GM21737 (cell line): ENCODE results near the gene PARN.
"Not testable (repeated sequence)": the region's sequence is repeated elsewhere in the genome, so short reads cannot be mapped to it uniquely, and the experiment has no call there.

Experiments used
- ATAC-seq: cut with Tn5 transposase; IDR thresholded peaks from one replicate; pipeline ENCODE4 v1.9.1; 2021; ENCODE audit warnings: mild to moderate bottlenecking, moderate library complexity; ENCODE audit not compliant: unreplicated experiment

Gene PARN

GRCh38 chr16:14445937-14446715 lies 183.9 kb downstream of the PARN start:
- no peak for ATAC-seq

- no peak for ATAC-seq
Observed at GRCh38 chr16:14444979-14445810, 184.9 kb downstream of the PARN start.

- ATAC-seq = not testable (repeated sequence)
Observed at GRCh38 chr16:14441533-14441932, 188.5 kb downstream of the PARN start.

- ATAC-seq = no peak
Observed at GRCh38 chr16:14438256-14438655, 191.8 kb downstream of the PARN start.

- ATAC-seq = no peak
Observed at GRCh38 chr16:14437426-14437825, 192.6 kb downstream of the PARN start.

GRCh38 chr16:14436401-14436955 lies 193.6 kb downstream of the PARN start:
- ATAC-seq = no peak

GRCh38 chr16:14434860-14435259 lies 195.2 kb downstream of the PARN start:
- ATAC-seq = no peak

- not testable (repeated sequence) for ATAC-seq
Observed at GRCh38 chr16:14428971-14429637, 201.0 kb downstream of the PARN start.

GRCh38 chr16:14428043-14428442 lies 202.0 kb downstream of the PARN start:
- ATAC-seq = no peak

- ATAC-seq = no peak
Observed at GRCh38 chr16:14427371-14427948, 202.6 kb downstream of the PARN start.

- no peak for ATAC-seq
Observed at GRCh38 chr16:14424595-14424994, 205.5 kb downstream of the PARN start.

GRCh38 chr16:14423344-14423743 lies 206.7 kb downstream of the PARN start:
- ATAC-seq = no peak

GRCh38 chr16:14420721-14421488 lies 209.2 kb downstream of the PARN start:
- ATAC-seq = no peak

- ATAC-seq = not testable (repeated sequence)
Observed at GRCh38 chr16:14420243-14420642, 209.8 kb downstream of the PARN start.

GRCh38 chr16:14419817-14420216 lies 210.2 kb downstream of the PARN start:
- no peak for ATAC-seq

GRCh38 chr16:14418795-14419225 lies 211.2 kb downstream of the PARN start:
- ATAC-seq = no peak

GRCh38 chr16:14416184-14416583 lies 213.9 kb downstream of the PARN start:
- no peak for ATAC-seq

- no peak for ATAC-seq
Observed at GRCh38 chr16:14415291-14415690, 214.8 kb downstream of the PARN start.

GRCh38 chr16:14409563-14409962 lies 220.5 kb downstream of the PARN start:
- ATAC-seq = no peak

GRCh38 chr16:14407786-14408399 lies 222.2 kb downstream of the PARN start:
- ATAC-seq = no peak
